Activated naive CD8-positive, alpha-beta T cell treated with anti-CD3 and anti-CD28 coated beads, Interleukin-2, amount 50 U/mL, for 24 hours (primary cell): ENCODE data around the gene KIRREL3.
A peak's percentile ranks its signal among the peaks of the same experiment; 100 is the strongest.
"Not testable (repeated sequence)": the region's sequence is repeated elsewhere in the genome, so short reads cannot be mapped to it uniquely, and the experiment has no call there.

ENCODE experiments used
- ATAC-seq: fragments of 150-1000 bp; cut with Tn5 transposase; one replicate; pipeline ENCODE4 v1.10.0; 2021
- DNase-seq: peaks from one replicate; pipeline ENCODE4 v3.0.0; 2021
- H3K27ac Mint-ChIP-seq: one replicate; pipeline ENCODE4 v1.8.0; 2021; ENCODE audit warnings: mild to moderate bottlenecking, mixed read lengths
- H3K27me3 Mint-ChIP-seq: one replicate; pipeline ENCODE4 v1.8.0; 2021; ENCODE audit warnings: mixed read lengths
- H3K36me3 Mint-ChIP-seq: one replicate; pipeline ENCODE4 v1.8.0; 2021; ENCODE audit warnings: low read depth, mixed read lengths
- H3K4me1 Mint-ChIP-seq: one replicate; pipeline ENCODE4 v1.8.0; 2021; ENCODE audit warnings: mixed read lengths
- H3K4me3 Mint-ChIP-seq: one replicate; pipeline ENCODE4 v1.8.0; 2021; ENCODE audit warnings: mild to moderate bottlenecking, moderate library complexity, mixed read lengths
- H3K9me3 Mint-ChIP-seq: one replicate; pipeline ENCODE4 v1.8.0; 2021; ENCODE audit warnings: mixed read lengths

KIRREL3 gene

GRCh38 chr11:126989942-126990715 is 10.4 kb downstream of the KIRREL3 start:
- Mint-ChIP-seq H3K36me3 (no peaks in the 10 kb centered on the region), H3K9me3 (no peaks in the 10 kb centered on the region), H3K27me3 (peaks cover 16% of the 10 kb centered on the region), H3K4me1 (no peaks in the 10 kb centered on the region), H3K4me3 (no peak overlapping the region), H3K27ac (no peak overlapping the region)
- peak; percentile 48 for ATAC-seq
- peak; percentile 61 for DNase-seq

GRCh38 chr11:126988655-126989054 is 11.9 kb downstream of the KIRREL3 start:
- H3K27me3 Mint-ChIP-seq = peaks cover 17% of the 10 kb centered on the region
- H3K4me3 Mint-ChIP-seq = no peak overlapping the region
- no peaks in the 10 kb centered on the region for H3K9me3 Mint-ChIP-seq
- ATAC-seq (no peak), DNase-seq (no peak)
- no peaks in the 10 kb centered on the region for H3K4me1 Mint-ChIP-seq
- no peak overlapping the region for H3K27ac Mint-ChIP-seq
- H3K36me3 Mint-ChIP-seq = no peaks in the 10 kb centered on the region

- Mint-ChIP-seq H3K27me3 (peaks cover 24% of the 10 kb centered on the region), H3K27ac (no peak overlapping the region), H3K36me3 (no peaks in the 10 kb centered on the region), H3K9me3 (no peaks in the 10 kb centered on the region), H3K4me3 (no peak overlapping the region), H3K4me1 (no peaks in the 10 kb centered on the region)
- DNase-seq (no peak), ATAC-seq (no peak)
Measured at GRCh38 chr11:126981635-126982034, 18.9 kb downstream of the KIRREL3 start.

- H3K4me3 Mint-ChIP-seq = no peak overlapping the region
- peaks cover 17% of the 10 kb centered on the region for H3K27me3 Mint-ChIP-seq
- no peak for ATAC-seq
Measured at GRCh38 chr11:126978911-126979310, 21.7 kb downstream of the KIRREL3 start.

GRCh38 chr11:126978165-126978564 is 22.4 kb downstream of the KIRREL3 start:
- no peak overlapping the region for H3K27ac Mint-ChIP-seq
- DNase-seq = no peak
- H3K4me1 Mint-ChIP-seq = no peaks in the 10 kb centered on the region
- ATAC-seq = no peak
- no peaks in the 10 kb centered on the region for H3K36me3 Mint-ChIP-seq
- H3K27me3 Mint-ChIP-seq = peaks cover 17% of the 10 kb centered on the region
- H3K9me3 Mint-ChIP-seq = no peaks in the 10 kb centered on the region
- no peak overlapping the region for H3K4me3 Mint-ChIP-seq

More at GRCh38 chr11:126978911-126979310, 21.7 kb downstream of the KIRREL3 start:
- H3K9me3 Mint-ChIP-seq = no peaks in the 10 kb centered on the region
- no peak overlapping the region for H3K27ac Mint-ChIP-seq
- no peak for DNase-seq
- no peaks in the 10 kb centered on the region for H3K36me3 Mint-ChIP-seq
- no peaks in the 10 kb centered on the region for H3K4me1 Mint-ChIP-seq

GRCh38 chr11:126973051-126973450 is 27.5 kb downstream of the KIRREL3 start:
- Mint-ChIP-seq H3K27me3 (peaks cover 17% of the 10 kb centered on the region), H3K4me3 (no peak overlapping the region), H3K9me3 (no peaks in the 10 kb centered on the region), H3K36me3 (no peaks in the 10 kb centered on the region), H3K27ac (no peak overlapping the region), H3K4me1 (no peaks in the 10 kb centered on the region)
- DNase-seq (no peak), ATAC-seq (no peak)

GRCh38 chr11:126971305-126971704 is 29.3 kb downstream of the KIRREL3 start:
- Mint-ChIP-seq H3K27me3 (peaks cover 26% of the 10 kb centered on the region), H3K4me3 (no peak overlapping the region), H3K9me3 (no peaks in the 10 kb centered on the region), H3K4me1 (no peaks in the 10 kb centered on the region), H3K36me3 (no peaks in the 10 kb centered on the region), H3K27ac (no peak overlapping the region)
- ATAC-seq = no peak
- no peak for DNase-seq

GRCh38 chr11:126969865-126970479 is 30.6 kb downstream of the KIRREL3 start:
- H3K36me3 Mint-ChIP-seq = no peaks in the 10 kb centered on the region
- peaks cover 36% of the 10 kb centered on the region for H3K27me3 Mint-ChIP-seq
- no peak overlapping the region for H3K4me3 Mint-ChIP-seq
- no peaks in the 10 kb centered on the region for H3K9me3 Mint-ChIP-seq
- H3K27ac Mint-ChIP-seq = no peak overlapping the region
- no peak for ATAC-seq
- no peak for DNase-seq
- no peaks in the 10 kb centered on the region for H3K4me1 Mint-ChIP-seq

- Mint-ChIP-seq H3K27ac (no peak overlapping the region), H3K4me1 (no peaks in the 10 kb centered on the region), H3K4me3 (no peak overlapping the region), H3K9me3 (no peaks in the 10 kb centered on the region), H3K36me3 (no peaks in the 10 kb centered on the region), H3K27me3 (peaks cover 38% of the 10 kb centered on the region)
- no peak for ATAC-seq
- no peak for DNase-seq
Measured at GRCh38 chr11:126968915-126969314, 31.7 kb downstream of the KIRREL3 start.

- H3K4me1 Mint-ChIP-seq = no peaks in the 10 kb centered on the region
- peaks cover 8% of the 10 kb centered on the region for H3K9me3 Mint-ChIP-seq
- H3K27me3 Mint-ChIP-seq = peaks cover 50% of the 10 kb centered on the region
- ATAC-seq = no peak
- H3K4me3 Mint-ChIP-seq = no peak overlapping the region
- H3K27ac Mint-ChIP-seq = no peak overlapping the region
- H3K36me3 Mint-ChIP-seq = no peaks in the 10 kb centered on the region
- no peak for DNase-seq
Measured at GRCh38 chr11:126965331-126965730, 35.2 kb downstream of the KIRREL3 start.

- peaks cover 39% of the 10 kb centered on the region for H3K27me3 Mint-ChIP-seq
- DNase-seq (no peak), ATAC-seq (no peak)
- H3K4me3 Mint-ChIP-seq = no peak overlapping the region
- no peak overlapping the region for H3K27ac Mint-ChIP-seq
- H3K36me3 Mint-ChIP-seq = no peaks in the 10 kb centered on the region
- peaks cover 8% of the 10 kb centered on the region for H3K9me3 Mint-ChIP-seq
- H3K4me1 Mint-ChIP-seq = no peaks in the 10 kb centered on the region
Measured at GRCh38 chr11:126963603-126964363, 36.8 kb downstream of the KIRREL3 start.

- ATAC-seq (no peak), DNase-seq (no peak)
- Mint-ChIP-seq H3K27me3 (peaks cover 38% of the 10 kb centered on the region), H3K4me3 (no peak overlapping the region), H3K27ac (no peak overlapping the region), H3K36me3 (no peaks in the 10 kb centered on the region), H3K9me3 (peaks cover 8% of the 10 kb centered on the region), H3K4me1 (no peaks in the 10 kb centered on the region)
Measured at GRCh38 chr11:126963115-126963514, 37.5 kb downstream of the KIRREL3 start.

- ATAC-seq (no peak), DNase-seq (no peak)
- H3K36me3 Mint-ChIP-seq = no peaks in the 10 kb centered on the region
- H3K4me3 Mint-ChIP-seq = no peak overlapping the region
- no peak overlapping the region for H3K27ac Mint-ChIP-seq
- peaks cover 12% of the 10 kb centered on the region for H3K27me3 Mint-ChIP-seq
- H3K4me1 Mint-ChIP-seq = no peaks in the 10 kb centered on the region
- H3K9me3 Mint-ChIP-seq = peaks cover 8% of the 10 kb centered on the region
Measured at GRCh38 chr11:126959700-126960099, 40.9 kb downstream of the KIRREL3 start.

GRCh38 chr11:126956635-126957034 is 43.9 kb downstream of the KIRREL3 start:
- H3K27ac Mint-ChIP-seq = no peak overlapping the region
- H3K27me3 Mint-ChIP-seq = no peaks in the 10 kb centered on the region
- no peak overlapping the region for H3K4me3 Mint-ChIP-seq
- no peak for DNase-seq
- no peaks in the 10 kb centered on the region for H3K9me3 Mint-ChIP-seq
- no peaks in the 10 kb centered on the region for H3K4me1 Mint-ChIP-seq
- H3K36me3 Mint-ChIP-seq = no peaks in the 10 kb centered on the region
- ATAC-seq = no peak

- not testable (repeated sequence) for H3K27ac Mint-ChIP-seq, H3K4me1 Mint-ChIP-seq, DNase-seq, H3K27me3 Mint-ChIP-seq, ATAC-seq, H3K9me3 Mint-ChIP-seq, H3K36me3 Mint-ChIP-seq, H3K4me3 Mint-ChIP-seq
Measured at GRCh38 chr11:126952533-126952932, 48.0 kb downstream of the KIRREL3 start.
